OCI-LY7 (cell line): ENCODE data around the gene STH.

Experiments
- CTCF ChIP-seq: fragments of 200-600 bp; sonication (generic); conservative IDR thresholded peaks from 2 replicates; pipeline ENCODE4 v1.5.1; 2014; ENCODE audit warnings: mild to moderate bottlenecking, antibody characterized with exemption, low read length, moderate library complexity, mixed read lengths
- EZH2phosphoT487 ChIP-seq: fragments of 200-600 bp; sonication (generic); IDR thresholded peaks from 2 replicates; pipeline ENCODE4 v1.6.1; 2018; ENCODE audit warnings: low read depth, borderline replicate concordance, mild to moderate bottlenecking, mixed run types, antibody characterized with exemption, low read length, moderate library complexity, mixed read lengths

- no peak for TF ChIP-seq CTCF
- no peak for TF ChIP-seq EZH2phosphoT487
Measured at GRCh38 chr17:46028374-46028773, 29.3 kb downstream of the STH start.
